Astrocyte of the cerebellum (primary cell): Measurements from ENCODE around the gene DGCR8.
A peak's percentile ranks its signal among the peaks of the same experiment; 100 is the strongest.

Experiments
- DNase-seq: peaks from one replicate; pipeline ENCODE4 v3.0.0-alpha.2; 2011; ENCODE audit warnings: low read depth
- H3K4me3 ChIP-seq: 2 replicates; pipeline ENCODE4 v1.5.1; 2011; ENCODE audit warnings: mild to moderate bottlenecking, low read depth, low read length, moderate library complexity
- in situ Hi-C: cut with HindIII; loops from 2 replicates; pipeline ENCODE4 v1.10.0; 2017; ENCODE audit warnings: low sequenced_read_pairs
- TF ChIP-seq, protein P1 (sequence below): IDR thresholded peaks from 2 replicates; pipeline ENCODE4 v1.5.1; 2012; ENCODE audit warnings: low read length, low read depth, moderate library complexity, mild to moderate bottlenecking; ENCODE audit errors: missing control alignments

Gene DGCR8

DNA sequence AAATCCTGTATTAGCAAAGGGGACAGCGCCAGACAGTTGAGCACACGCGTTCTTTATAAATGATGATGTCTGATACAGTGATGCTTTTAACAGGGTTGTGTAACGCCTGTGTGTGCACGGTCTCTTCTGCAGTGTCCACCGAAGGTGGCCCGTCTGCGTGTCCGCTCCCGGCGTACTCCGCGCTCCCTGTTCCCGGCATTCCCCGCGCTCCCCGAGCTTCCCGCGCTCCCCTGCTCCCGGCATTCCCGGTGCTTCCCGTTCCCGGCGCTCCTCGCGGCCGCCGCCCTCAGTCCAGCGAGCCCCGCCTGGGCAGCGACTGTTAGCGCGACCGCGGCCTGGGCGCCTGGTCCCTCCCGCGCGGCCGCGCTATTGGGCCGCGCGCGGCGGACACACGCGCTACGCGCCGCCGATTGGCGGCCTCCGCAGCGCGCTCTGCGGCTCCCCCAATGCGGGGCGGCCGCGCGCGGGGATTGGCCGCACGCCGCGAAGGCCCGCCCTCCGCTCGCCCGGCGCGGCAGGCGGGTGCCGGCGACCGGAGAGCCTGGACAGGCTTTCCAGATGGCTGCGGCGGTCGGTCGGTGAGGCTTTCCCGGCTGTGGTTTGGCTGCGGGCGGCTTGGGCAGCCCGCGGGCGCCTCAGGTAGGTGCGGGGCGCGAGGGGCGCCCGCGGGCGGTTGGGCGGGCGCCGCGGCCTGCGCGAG is at the start of gene DGCR8:
TSS of gene DGCR8 (plus strand) at position 497 of the 700 bp plus-strand sequence. CDS start 5,723 bp downstream, outside the sequence.
- peak; percentile 77 for DNase-seq
- peak within 1 kb of the TSS; percentile 84 for H3K4me3 ChIP-seq
- TF ChIP-seq, protein P1, sequence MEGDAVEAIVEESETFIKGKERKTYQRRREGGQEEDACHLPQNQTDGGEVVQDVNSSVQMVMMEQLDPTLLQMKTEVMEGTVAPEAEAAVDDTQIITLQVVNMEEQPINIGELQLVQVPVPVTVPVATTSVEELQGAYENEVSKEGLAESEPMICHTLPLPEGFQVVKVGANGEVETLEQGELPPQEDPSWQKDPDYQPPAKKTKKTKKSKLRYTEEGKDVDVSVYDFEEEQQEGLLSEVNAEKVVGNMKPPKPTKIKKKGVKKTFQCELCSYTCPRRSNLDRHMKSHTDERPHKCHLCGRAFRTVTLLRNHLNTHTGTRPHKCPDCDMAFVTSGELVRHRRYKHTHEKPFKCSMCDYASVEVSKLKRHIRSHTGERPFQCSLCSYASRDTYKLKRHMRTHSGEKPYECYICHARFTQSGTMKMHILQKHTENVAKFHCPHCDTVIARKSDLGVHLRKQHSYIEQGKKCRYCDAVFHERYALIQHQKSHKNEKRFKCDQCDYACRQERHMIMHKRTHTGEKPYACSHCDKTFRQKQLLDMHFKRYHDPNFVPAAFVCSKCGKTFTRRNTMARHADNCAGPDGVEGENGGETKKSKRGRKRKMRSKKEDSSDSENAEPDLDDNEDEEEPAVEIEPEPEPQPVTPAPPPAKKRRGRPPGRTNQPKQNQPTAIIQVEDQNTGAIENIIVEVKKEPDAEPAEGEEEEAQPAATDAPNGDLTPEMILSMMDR = no peak
- in situ Hi-C loops = no loop called here

DNA sequence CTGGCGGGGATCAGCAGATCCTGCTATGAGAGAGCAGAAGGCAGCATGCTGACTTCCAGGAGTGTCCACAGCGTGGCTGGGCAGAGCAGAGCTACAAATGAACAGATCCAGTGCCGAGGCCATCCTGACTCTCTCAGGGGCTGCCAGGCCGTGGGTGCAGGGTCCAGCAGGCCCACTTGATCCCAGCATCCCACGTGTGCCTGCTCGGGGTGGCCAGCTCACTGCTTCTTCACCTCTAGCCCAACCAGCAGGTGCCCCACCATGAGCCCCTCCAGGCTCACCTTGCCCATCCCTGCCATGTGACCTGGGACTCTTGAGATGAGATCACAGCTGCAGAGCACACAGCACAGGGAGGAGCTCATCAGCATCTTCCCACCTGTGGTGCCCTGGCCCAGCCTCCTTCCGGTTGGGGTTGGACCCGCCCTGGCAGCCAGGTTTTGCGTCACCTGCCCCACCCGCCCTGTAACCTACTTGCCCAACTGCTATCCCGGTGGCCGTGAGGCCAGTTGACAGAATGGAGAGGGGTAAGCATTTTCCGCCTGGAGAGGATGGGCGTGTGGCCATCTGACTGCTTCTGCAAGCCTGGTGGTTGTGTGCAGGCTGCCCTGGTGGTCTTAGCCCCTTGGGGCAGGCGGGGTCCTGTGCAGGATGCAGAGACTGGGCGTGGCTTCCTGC is 48.2 kb upstream of the DGCR8 start:
- no peak overlapping the region for H3K4me3 ChIP-seq
- in situ Hi-C loops = no loop called here
- DNase-seq = no peak
- TF ChIP-seq, protein P1 = no peak

GRCh38 chr22:20032407-20032991 is 47.5 kb upstream of the DGCR8 start:
- no peak for DNase-seq
- TF ChIP-seq, protein P1 = no peak
- H3K4me3 ChIP-seq = no peak overlapping the region
- in situ Hi-C loops = no loop called here

DNA sequence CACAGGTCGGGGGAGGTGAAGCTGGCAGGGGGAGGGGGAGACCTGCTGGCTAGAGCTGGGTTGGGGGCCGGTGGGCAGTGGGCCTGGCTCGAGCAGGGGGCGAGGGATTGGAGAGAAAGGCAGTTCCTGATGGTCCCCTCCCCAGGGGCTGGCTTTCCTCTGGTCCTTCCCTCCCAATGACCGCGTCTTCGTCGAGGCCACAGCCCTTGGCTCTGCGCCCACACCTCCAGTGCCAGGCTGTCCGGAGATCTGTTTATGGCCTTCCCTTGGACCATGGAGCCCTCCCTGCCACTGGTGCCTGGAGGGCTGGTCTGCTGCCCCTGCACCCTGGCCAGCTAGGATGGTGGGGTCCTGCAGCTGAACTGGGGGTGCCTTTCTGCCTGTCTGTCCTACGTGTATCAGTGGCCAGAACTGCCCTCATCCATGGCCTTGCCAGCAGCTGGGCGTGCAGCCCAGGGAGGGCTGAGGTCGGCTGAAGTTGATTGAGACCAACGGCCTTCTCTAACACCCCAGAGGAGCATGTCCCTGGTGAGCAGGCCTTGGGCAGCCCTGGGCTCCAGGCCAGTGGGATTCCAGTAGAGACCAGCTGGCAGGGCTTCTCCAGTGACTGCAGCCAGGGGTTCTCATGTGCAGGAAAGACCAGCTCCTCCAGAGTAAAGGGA is 46.9 kb upstream of the DGCR8 start:
- in situ Hi-C loops = no loop called here
- no peak for DNase-seq
- TF ChIP-seq, protein P1 = no peak
- no peak overlapping the region for H3K4me3 ChIP-seq

DNA sequence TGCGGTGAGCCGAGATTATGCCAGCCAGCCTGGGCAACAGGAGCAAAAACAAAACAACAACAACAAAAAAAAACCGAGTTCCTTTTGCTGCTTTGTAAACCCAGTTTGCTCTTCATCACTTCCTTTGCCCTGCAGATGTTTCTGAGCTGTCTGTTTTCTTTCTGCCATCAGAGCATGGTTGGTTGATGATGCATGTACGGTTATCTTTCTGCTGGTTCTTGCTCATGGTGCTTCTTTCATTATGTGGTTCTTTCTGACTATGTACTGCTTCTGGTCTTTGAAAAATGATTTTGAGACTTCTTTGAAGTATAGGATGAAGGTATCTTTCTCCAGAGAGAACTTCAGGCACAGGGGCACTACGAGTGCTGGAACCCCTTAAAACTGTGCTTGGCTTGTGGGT is 45.9 kb upstream of the DGCR8 start:
- TF ChIP-seq, protein P1 = no peak
- in situ Hi-C loops = no loop called here
- H3K4me3 ChIP-seq = no peak overlapping the region
- DNase-seq = no peak

GRCh38 chr22:20035375-20036083 is 44.5 kb upstream of the DGCR8 start:
- DNase-seq = no peak
- in situ Hi-C loops = no loop called here
- TF ChIP-seq, protein P1 = no peak
- H3K4me3 ChIP-seq = no peak overlapping the region
